ENCODE measurements around the gene KRT33A.

- no peak for TF ChIP-seq PATZ1 (CRISPR knock-in tag; IDR thresholded peaks at IDR 0.05; ENCODE audit: borderline replicate concordance)
- TF ChIP-seq RARB (CRISPR knock-in tag; IDR thresholded peaks at IDR 0.05), result no peak
- no peak for TF ChIP-seq ZFP3 (CRISPR knock-in tag; IDR thresholded peaks at IDR 0.05)
- TF ChIP-seq GLIS3 (CRISPR knock-in tag; IDR thresholded peaks at IDR 0.05), result no peak
- no peak for TF ChIP-seq ZNF565 (CRISPR knock-in tag; conservative IDR thresholded peaks at IDR 0.05; ENCODE audit: low read depth)
- no peak for TF ChIP-seq CSDC2 (CRISPR knock-in tag; IDR thresholded peaks at IDR 0.05)
- no peak for TF ChIP-seq ZNF70 (CRISPR knock-in tag; IDR thresholded peaks at IDR 0.05)
- no peak for TF ChIP-seq CREB5 (CRISPR knock-in tag; IDR thresholded peaks at IDR 0.05; ENCODE audit: low read depth)
- no peak for TF ChIP-seq PPARA (CRISPR knock-in tag; IDR thresholded peaks at IDR 0.05; ENCODE audit: borderline replicate concordance)
- TF ChIP-seq ESRRG (CRISPR knock-in tag; IDR thresholded peaks at IDR 0.05), result no peak
Observed at GRCh38 chr17:41322903-41323895, 27.4 kb downstream of the KRT33A start.

All from SK-N-SH treated with all-trans-retinoic acid at 6 μM for 48 hours (cell line).